ENCODE results near the gene STAB2.
"Not testable (repeated sequence)": the region's sequence is repeated elsewhere in the genome, so short reads cannot be mapped to it uniquely, and the experiment has no call there.

STAB2 gene

DNA sequence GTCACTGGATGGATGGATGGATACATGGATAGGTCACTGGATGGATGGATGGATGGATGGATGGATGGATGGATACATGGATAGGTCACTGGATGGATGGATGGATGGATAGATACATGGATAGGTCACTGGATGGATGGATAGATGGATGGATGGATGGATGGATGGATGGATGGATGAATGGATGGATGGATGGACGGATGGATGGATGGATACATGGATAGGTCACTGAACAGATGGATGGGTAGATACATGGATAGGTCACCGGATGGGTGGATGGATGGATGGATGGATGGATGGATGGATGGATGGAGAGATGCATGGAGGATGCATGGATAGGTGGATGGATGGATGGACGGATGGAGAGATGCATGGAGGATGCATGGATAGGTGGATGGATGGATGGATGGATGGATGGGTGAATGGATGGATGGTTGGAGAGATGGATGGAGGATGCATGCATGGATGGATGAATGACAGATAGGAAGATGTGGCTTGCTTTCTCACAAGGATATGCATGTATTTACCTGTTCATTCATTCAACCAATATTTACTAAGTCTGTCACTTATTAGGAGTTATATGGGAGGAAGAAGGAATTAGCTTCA lies 66.6 kb downstream of the STAB2 start:
- not testable (repeated sequence) for DNase-seq

DNA sequence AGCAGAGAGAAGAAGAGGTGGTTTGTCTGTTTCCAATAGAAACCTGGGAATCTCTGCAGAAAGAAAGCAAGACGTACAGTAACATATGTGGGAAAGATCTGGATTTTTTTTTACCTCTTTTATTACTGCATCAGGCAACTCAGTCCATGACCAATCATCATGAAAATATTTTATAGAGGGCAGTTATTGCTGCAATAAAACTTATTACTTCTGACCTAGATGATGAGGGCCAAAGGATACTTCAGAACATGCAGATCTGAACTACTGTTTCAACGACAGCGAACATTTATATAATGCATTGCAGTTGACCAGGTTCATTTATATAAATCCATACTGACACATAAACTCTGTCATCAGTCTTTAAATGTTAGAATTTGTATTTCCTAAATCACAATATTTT lies 67.7 kb downstream of the STAB2 start:
- DNase-seq: no peak

DNA sequence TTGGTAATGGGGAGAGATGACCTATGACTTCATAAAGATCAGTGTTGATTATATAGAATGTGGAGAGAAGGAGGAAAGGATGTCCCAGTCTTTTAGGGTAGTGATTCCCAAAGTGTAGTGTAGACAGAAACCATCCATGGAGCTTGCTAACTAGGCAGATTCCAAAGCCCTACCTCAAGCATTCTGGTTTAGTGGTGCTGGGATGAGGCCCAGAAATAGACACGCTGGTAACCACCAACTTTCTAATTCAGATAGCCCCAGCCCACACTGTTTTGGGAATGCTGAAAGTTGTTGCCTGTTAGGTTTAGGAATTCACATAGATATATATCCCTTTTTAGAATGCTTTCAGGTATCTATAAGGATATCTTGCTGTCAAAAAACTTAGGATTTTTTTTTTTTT lies 69.2 kb downstream of the STAB2 start:
- DNase-seq: no peak

DNA sequence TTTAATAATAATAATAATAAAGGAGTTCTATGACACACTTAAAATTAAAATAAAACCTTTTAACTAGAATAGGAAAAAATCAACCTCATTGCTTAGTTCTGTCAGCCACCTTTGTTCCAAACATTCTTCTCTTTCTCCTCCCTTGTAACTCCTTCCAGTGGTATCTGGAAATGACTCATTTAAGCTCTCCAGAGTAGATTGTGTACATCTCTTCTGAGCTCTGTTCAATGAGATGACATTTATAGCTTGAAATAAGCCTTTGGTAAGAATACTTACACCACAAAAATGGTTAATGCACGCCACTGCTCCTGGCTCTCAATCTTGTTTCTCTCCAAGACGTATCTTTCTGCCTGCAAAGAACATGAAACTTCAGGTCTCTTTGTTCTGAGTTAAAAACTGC lies 70.3 kb downstream of the STAB2 start:
- DNase-seq: no peak

DNA sequence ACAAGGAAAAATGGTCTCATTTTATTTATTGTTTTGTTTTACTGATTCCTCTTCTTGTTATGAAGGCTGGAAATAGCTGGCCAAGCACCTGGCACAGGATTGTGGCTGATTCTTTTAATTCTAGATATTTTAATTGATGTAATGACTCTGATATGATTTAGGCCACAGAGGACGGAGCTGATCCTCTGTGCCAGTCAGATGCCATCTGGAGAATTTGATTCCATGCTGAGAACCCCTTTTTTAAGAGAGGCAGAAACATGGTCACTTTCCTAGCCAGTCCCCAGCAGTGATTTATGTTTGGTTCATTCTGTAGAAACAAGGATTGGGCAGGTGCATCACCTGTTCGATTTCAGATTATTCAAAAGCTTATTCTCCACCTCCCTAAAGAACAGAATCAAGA lies 77.6 kb downstream of the STAB2 start:
- DNase-seq: no peak

DNA sequence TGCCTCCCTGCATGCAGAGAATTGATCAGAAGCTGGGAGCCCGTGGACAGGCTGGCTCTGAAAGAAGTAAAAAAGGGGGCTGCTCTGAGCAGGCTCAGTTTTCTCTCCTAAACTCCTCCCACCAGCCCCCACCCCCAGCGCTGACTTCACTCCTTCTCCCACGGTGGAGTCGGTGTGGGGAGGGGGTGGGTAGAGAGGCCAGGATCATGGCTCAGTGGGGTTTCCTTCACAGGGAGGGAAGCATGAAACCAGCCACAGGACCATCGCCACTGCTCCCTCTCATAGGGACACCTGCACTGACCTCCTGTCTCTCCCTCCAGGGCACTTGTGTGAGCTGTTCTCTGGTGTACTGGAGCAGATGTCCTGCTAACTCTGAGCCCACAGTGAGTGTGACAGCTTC lies 78.9 kb downstream of the STAB2 start:
- no peak for DNase-seq

DNA sequence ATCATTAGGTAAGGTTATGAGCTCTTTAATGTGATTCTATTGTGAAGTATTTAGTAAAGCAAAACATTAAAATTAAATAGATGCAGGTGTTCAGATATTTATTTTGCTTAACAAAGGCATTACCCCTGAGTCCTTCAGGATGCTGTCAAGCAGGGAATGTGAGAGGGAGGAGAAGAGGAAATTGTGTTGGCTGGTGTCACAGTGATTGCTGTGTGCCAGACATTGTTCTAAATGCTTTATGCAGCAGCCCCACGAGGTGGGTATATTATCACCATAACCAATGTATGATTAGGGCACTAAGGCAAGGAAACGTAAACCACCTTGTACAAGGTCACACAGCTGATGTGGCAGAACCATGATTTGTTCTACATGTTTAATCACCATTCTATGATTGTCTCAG lies 80.1 kb downstream of the STAB2 start:
- DNase-seq: no peak

DNA sequence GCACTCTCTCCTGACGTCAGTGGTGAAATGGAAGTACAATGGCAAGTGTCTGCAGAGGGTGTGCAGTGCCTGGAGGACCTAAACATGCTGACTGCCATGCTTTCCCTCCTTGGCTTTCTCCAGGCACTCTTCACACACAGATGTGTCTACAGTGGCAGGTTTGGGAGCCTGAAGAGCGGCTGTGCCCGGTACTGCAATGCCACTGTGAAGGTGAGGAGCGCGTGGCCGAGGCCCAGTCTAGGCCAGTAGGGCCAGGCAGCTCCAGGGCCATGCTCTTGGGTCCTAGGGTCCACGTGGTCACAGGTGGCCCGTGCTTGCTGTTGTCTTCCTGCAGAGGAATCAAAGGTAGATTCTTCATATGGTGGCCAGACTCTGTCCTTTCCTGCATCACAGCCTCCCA lies 81.4 kb downstream of the STAB2 start:
- DNase-seq: no peak

DNA sequence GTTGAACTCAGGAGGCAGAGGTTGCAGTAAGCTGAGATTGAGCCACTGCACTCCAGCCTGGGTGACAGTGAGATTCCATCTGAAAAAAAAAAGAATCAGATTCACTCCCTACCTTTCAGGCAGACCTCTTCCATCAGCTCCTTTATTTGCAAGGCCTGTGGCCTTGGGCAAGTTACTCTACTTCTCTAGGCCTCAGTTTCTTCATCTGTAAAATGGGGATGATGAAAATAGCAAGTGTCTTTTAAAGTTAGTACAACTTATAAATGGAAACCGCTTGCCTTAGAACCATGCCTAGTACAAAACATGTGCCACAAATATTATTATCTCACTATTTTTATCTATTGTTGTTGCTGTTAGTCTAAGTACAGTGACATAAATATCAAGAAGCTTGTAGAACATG lies 84.3 kb downstream of the STAB2 start:
- no peak for DNase-seq

DNA sequence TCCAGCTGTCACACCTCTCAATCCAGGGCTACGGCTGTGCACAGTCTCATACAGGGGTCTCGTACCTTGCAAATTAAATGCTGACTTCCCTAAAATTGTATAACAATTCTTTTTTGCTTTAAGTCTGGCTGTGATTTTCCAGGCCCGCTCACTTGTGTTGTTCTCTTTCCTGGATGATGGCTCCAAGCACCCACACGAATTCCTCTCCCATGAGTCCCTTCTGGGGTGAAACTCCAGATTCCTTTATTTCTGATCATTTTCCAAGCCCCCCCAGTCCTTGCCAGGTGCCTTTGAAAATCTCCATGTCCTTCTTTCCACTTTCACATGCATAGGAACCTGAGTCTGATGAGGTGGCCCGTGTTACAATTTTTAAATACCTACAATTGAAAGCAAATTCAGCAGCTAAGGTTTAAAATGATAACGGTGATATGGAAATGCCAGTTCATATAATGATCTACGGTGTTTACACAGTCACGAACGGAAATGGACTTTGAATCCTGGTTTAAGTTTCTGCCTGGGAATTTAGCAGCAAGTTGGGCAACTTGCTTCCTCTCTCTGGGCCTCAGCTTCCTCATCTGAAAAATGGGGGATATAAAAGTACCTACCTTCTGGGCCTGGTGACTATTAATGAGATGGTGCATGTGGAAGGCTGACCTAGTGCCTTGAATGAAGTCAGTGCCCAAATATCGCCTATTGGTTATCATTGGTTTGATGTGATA lies 85.5 kb downstream of the STAB2 start:
- DNase-seq: no peak

DNA sequence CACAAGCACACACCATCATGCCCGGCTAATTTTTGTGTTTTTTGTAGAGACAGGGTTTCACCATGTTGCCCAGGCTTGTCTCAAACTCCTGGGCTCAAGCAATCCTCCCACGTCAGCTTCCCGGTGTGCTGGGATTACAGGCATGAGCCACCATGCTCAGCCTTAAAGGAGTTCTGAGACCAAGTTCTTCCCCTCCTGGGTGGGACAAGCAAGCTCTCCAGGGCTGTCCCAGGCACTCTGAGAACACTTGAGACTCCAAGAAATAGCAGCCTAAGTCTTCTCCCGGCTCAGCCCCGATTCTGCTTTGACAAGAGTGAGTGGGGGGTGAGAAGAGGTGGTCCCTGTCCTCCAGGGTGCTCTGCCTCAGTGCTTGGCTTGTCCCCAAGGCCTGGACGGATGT lies 86.4 kb downstream of the STAB2 start:
- no peak for DNase-seq

DNA sequence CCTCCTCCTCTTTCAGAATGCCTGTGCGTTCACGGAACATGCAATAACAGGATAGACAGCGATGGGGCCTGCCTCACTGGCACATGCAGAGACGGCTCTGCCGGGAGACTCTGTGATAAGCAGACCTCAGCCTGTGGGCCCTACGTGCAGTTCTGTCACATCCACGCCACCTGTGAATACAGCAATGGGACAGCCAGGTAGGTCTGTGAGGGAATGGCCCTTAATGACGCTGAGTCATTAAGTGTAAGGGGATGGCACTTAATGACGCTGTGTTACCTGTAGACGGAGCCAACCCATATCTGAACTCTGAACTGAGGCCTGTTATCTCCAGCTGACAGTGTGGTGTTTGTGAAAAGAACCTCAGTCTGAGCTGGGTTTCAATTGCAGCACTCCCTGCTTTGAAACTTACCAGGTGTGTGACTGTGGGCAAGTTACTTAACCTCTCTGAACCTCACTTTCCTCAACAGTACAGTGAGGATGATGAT lies 86.9 kb downstream of the STAB2 start:
- DNase-seq: no peak

DNA sequence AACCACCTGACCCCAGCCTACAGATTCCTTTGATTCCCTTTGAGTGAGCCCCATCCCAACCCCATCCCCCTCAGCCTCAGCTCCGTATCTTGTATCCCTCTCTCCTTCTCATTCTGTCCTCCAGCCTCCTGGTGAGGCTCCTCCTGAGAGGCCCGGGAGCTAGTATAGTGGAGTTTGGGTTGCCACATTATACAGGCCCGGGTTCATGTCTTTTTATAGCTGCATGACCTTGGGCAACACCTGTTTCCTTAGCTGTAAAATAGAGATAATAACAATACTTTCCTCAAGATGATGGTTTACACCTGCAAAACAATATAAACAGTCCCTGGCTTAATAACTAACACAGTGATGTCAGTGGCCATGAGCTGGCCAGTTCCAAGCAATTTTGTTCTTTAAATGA lies 89.8 kb downstream of the STAB2 start:
- DNase-seq: no peak

DNA sequence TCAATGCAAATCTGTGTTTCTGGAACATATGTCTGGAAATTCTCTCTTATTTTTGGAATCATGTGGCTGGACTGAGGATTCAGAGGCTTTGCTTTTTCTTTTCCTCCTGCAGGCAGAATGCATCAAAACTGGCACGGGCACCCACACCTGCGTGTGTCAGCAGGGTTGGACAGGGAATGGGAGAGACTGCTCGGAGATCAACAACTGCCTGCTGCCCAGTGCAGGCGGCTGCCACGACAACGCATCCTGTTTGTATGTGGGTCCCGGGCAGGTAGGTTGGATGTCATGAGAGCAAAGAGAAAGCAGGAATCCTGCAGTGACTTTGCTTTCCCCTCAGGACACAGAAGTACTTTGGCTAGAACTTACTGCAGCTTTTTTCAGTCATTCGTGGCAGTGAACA lies 90.3 kb downstream of the STAB2 start:
- no peak for DNase-seq

DNA sequence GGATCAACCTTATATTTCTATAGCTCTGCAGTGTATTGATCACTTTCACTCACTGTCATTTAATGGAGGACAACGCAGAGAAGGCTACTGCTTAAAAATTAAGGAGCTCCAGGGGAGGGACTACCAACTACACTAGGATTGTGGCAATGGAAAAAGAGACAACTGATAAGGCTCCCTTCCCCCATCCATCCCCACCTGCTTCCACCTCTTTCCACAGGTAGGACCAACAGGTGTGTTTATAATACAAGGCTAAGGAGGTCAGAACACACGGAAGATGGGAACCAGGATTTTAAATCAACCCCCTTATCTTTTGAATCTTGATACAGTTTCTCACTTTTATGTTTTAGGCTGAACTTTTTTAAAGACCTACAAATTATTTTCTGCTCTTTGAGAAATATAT lies 90.8 kb downstream of the STAB2 start:
- DNase-seq: no peak

DNA sequence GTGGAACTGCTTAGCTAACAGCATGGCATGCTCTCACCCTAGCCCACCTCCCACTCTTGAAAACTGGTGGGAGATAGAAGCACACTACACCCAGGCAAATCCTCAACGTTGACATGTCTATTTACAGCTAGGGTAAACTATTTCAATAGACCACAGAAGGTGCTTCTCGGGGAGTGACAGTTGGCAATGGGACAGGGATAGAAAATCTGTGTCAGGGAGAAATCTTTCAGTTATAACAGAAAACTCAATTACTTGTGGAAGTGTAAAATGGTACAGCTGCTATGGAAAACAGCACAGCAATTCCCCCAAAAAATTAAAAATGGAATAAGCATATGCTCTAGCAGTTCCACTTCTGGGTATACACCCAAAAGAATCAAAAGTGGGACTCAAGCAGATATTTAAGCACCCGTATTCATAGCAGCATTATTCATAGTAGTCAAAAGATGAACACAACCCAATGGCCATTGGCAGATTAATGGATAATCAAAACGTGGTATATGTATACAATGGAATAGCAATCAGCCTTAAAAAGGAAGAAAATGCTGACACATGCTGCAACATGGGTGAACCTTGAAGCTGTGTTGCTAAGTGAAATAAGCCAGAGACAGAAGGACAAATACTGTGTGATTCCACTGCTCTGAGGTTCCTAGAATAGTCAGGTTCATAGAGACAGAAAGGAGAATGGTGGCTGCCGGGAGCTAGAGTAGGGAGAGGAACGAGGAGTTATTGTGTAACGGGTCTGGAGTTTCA lies 92.5 kb downstream of the STAB2 start:
- no peak for DNase-seq

DNA sequence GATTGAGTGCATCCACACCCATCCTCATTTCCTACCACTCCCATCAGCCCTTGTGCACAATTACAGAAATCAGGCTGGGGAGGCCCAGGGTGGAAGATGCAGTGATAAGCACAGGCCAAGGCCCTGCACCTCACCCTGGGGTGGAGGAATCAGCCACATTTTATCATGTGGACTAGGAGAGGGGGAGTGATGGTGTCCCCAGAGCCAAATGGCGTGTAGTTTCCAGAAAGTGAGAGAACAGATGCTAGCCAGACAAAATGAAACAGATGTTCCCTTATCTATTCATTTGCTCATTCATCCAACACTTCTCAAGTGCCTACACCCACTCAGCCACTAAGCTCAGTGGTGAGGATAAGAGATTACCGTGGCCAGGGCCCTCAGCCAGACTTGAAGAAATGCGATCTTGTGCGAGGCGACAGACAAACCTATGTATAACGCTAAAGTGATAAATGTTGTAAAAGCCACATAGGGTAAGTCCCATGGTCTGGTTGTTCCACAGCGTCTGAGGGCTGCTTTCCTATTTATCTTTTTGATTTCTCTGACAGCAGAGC lies 93.6 kb downstream of the STAB2 start:
- DNase-seq: no peak

DNA sequence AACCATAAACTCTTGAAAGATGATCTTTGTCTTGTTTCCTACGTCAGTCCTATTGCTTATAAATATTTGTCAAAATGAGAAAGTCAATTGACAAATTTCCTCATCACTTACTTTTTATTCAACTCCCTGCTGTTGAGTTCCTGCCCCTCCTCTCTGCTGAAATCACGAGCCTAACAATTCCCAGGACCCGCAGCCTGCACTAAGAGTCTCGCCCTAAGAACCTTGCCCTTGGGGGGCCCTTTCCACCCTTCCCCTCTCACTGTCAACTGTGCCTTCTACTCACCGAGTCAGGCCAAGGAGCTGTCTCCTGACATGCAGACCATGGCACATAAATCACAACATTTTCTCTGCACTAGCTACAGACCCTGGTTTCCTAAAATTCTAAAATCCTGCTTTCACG lies 99.0 kb downstream of the STAB2 start:
- DNase-seq: no peak

DNA sequence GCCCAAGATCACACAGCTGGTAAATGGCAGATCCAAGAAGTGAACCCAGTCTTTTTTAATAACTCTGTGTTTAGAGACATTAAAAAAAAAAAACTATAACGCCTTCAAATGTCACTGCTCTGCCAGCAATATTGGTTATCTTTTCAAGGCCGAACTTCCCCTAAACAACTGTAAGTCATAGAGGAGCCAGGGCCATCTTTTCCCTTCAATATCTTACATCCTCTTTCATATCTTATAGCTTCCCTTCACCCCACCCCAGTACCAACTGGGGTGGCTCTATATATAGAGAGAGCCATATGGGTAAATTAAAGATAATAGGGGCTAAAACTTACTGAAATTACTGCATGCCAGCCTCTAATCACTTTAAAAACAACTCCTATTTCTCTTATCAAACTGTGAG lies 100.2 kb downstream of the STAB2 start:
- DNase-seq: no peak

DNA sequence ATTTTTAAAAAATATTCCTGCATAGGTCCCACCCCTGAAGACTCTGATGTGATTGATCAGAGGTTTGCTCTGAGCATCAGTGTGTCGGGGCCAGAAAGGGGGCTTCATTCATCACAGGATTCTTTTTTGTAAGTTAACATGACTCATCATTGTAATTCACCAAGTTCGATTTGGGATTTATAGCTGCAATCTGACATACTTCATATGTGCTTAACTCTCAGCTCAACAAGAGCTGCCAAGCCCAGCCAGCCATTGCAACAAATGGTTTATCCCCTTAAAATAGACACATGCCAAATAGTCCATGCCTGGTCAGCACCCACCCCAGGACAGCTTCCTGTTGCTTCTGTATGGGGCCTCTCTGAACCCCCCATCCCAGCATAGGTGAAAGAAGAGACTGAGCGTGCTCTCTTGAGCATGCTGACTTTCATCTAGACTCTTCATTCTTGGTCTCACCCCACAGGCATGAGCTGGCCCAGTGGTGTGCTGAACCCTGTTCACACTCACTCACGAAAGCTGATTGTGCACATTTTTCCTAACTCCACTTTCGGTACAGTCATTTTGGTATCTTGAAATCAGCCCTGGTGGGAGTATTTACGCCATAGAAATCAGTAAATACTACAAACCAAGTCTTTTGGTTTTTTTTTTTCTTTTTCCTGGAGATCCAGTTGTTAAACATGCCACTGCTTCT lies 101.4 kb downstream of the STAB2 start:
- DNase-seq: no peak

DNA sequence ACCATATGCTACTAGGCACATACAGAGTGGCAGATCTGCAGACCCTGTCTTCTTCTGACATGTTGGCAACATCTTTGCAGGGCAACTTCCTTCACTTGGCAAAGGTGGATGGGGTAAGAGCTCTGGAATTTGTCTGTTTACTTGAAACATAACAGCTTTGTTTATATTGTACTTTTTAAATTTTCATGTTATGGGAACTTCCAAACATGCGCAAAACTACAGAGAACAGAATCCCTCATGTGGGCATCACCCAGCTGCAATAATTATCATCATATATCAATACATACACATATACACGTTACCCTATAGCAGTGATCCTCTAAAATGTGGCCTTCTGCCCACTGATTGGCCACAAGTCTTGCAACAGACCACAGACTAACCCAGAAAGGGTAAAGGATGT lies 103.4 kb downstream of the STAB2 start:
- DNase-seq: no peak

DNA sequence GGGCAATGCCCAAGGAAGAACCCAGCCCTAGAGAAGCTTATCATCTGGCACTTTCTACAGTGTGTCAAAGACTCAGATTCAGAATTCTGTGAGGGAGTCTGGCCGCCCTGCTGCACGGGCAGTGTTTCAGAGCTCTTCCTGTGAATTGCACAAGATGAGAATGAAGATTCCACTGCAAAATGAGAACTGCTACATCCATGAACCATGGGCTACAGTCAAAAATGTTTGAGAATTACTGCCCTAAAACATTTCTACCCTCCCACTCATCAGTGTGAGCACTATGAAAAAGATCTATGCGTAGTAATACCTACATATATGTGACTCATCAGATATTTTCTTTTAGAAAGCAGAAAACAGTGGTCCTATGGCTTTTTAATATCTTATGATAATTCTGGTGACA lies 104.0 kb downstream of the STAB2 start:
- DNase-seq: no peak

DNA sequence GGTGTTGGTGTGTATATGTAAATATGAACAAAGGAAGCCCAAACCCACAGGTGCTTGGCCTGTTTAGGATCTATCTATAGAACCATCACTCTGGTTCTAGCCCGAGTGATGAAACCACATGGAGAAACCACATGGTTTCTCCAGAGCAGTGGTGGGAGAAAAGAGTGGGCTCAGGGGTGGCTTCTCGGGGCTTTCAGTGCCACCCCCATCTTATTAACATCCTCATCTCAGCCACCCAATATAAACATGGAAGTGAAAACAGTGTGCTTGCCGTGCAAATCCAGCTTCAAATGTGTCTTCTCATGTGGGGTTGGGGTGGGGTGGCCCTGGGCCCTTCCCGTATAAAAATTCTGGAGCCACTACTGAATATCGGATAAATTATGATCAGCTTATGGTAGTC lies 109.0 kb downstream of the STAB2 start:
- no peak for DNase-seq

Measured in RPMI8226 (cell line).